GM23248 (cell line): Measurements from ENCODE around the gene DPPA5. TPM values are rescaled to one million over a fixed set of nuclear protein-coding genes. Genes with fewer than 3 reads are reported as not detected.
"Not testable (repeated sequence)": the region's sequence is repeated elsewhere in the genome, so short reads cannot be mapped to it uniquely, and the experiment has no call there.

Experiments
- DNase-seq: peaks from one replicate; pipeline ENCODE4 v3.0.0-alpha.2; 2015
- H2AFZ ChIP-seq: fragments of 200-600 bp; sonication (generic); 2 replicates; pipeline ENCODE4 v1.6.1; 2016; ENCODE audit warnings: antibody characterized with exemption
- H3F3A ChIP-seq: fragments of 200-600 bp; sonication (generic); 2 replicates; pipeline ENCODE4 v1.6.1; 2016; ENCODE audit warnings: mild to moderate bottlenecking, antibody characterized with exemption, mixed run types; ENCODE audit not compliant: insufficient read depth
- H3K27ac ChIP-seq: fragments of 200-600 bp; sonication (generic); 2 replicates; pipeline ENCODE4 v1.5.1; 2016; ENCODE audit warnings: mild to moderate bottlenecking
- H3K27me3 ChIP-seq: fragments of 200-600 bp; sonication (generic); replicated peaks from 2 replicates; pipeline ENCODE4 v1.6.1; 2016; ENCODE audit warnings: mild to moderate bottlenecking; ENCODE audit not compliant: insufficient read depth
- H3K36me3 ChIP-seq: fragments of 200-600 bp; sonication (generic); 2 replicates; pipeline ENCODE4 v1.6.1; 2016; ENCODE audit warnings: low read depth, mild to moderate bottlenecking
- H3K4me1 ChIP-seq: fragments of 200-600 bp; sonication (generic); 2 replicates; pipeline ENCODE4 v1.6.1; 2016; ENCODE audit warnings: mild to moderate bottlenecking; ENCODE audit not compliant: insufficient read depth
- H3K4me2 ChIP-seq: fragments of 200-600 bp; sonication (generic); one replicate; pipeline ENCODE4 v1.6.1; 2016; ENCODE audit warnings: mild to moderate bottlenecking; ENCODE audit not compliant: unreplicated experiment
- H3K4me3 ChIP-seq: fragments of 200-600 bp; sonication (generic); 2 replicates; pipeline ENCODE4 v1.5.1; 2016; ENCODE audit warnings: mild to moderate bottlenecking
- H3K79me2 ChIP-seq: fragments of 200-600 bp; sonication (generic); 2 replicates; pipeline ENCODE4 v1.6.1; 2016; ENCODE audit warnings: mild to moderate bottlenecking; ENCODE audit not compliant: insufficient read depth
- H3K9ac ChIP-seq: fragments of 200-600 bp; sonication (generic); 2 replicates; pipeline ENCODE4 v1.6.1; 2016; ENCODE audit warnings: mild to moderate bottlenecking
- H3K9me2 ChIP-seq: fragments of 200-600 bp; sonication (generic); 2 replicates; pipeline ENCODE4 v1.6.1; 2016; ENCODE audit warnings: mixed run types, mild to moderate bottlenecking, moderate library complexity; ENCODE audit not compliant: insufficient read depth
- H3K9me3 ChIP-seq: fragments of 200-600 bp; sonication (generic); one replicate; pipeline ENCODE4 v1.6.1; 2017; ENCODE audit warnings: low read depth
- H4K20me1 ChIP-seq: fragments of 200-600 bp; sonication (generic); 2 replicates; pipeline ENCODE4 v1.6.0; 2016; ENCODE audit not compliant: insufficient read depth
- EZH2 ChIP-seq: fragments of 200-600 bp; sonication (generic); IDR thresholded peaks from 2 replicates; pipeline ENCODE4 v1.6.1; 2018; ENCODE audit warnings: antibody characterized with exemption, mild to moderate bottlenecking; ENCODE audit not compliant: insufficient read depth, poor library complexity, severe bottlenecking
- EZH2phosphoT487 ChIP-seq: fragments of 200-600 bp; sonication (generic); IDR thresholded peaks from 2 replicates; pipeline ENCODE4 v1.6.1; 2018; ENCODE audit warnings: antibody characterized with exemption, moderate library complexity, mild to moderate bottlenecking, low read depth; ENCODE audit not compliant: insufficient read depth
- WGBS, 2 experiments: methylation state at CpG; one replicate each; pipeline ENCODE4 v1.1.6; 2015 to 2017; ENCODE audit warnings: low lambda C conversion rate in 2 of 2, low coverage in 1 of 2; ENCODE audit errors: missing lambda C conversion rate in 2 of 2; 5-methylcytosine and 5-hydroxymethylcytosine counted together
- in situ Hi-C: fragments of 300-500 bp; cut with MboI; formaldehyde crosslinking; loops from 2 replicates; pipeline ENCODE4 v1.15.0; 2020
- polyA plus RNA-seq: library from polyadenylated mRNA; unstranded; fragments of >200 nt; fragmentation: Nextera tagmentation; extraction: Ambion mirVana; gene quantifications from 2 replicates; pipeline ENCODE4 v1.2.1, GENCODE V29; 2016
- total RNA-seq: library from RNA; depleted of rRNA; stranded (reverse); fragments of >200 nt; shearing (Covaris generic); gene quantifications from 2 replicates; pipeline ENCODE4 v1.2.3, GENCODE V29; 2014

Gene DPPA5
- total and polyA plus RNA-seq, 2 experiments from 2014 or later, result not detected

GRCh38 chr6:73314577-73315492, 39.2 kb downstream of the DPPA5 start:
- no peaks in the 10 kb centered on the region for H3K9me3 ChIP-seq
- peak overlapping the region; percentile 48 for H3K4me2 ChIP-seq

GRCh38 chr6:73310503-73310845, 43.6 kb downstream of the DPPA5 start:
- Histone ChIP-seq H2AFZ (peak overlapping the region; percentile 88), H3K4me3 (peak overlapping the region; percentile 80), H3K27me3 (peaks cover 11% of the 10 kb centered on the region), H3K4me2 (peak overlapping the region; percentile 96), H3K9ac (peak overlapping the region; percentile 72)
- H3K4me1 ChIP-seq, H3K79me2 ChIP-seq, H4K20me1 ChIP-seq, H3F3A ChIP-seq, H3K27ac ChIP-seq, H3K9me2 ChIP-seq, H3K36me3 ChIP-seq, in situ Hi-C loops, H3K9me3 ChIP-seq, DNase-seq: not testable (repeated sequence)
- 0 to 5% methylated on average over 4 of the region's 4 CpGs for WGBS, 2 experiments

More at GRCh38 chr6:73314577-73315492, 39.2 kb downstream of the DPPA5 start:
- Histone ChIP-seq H3K4me3 (peak overlapping the region; percentile 40), H4K20me1 (no peaks in the 10 kb centered on the region), H3K79me2 (no peaks in the 10 kb centered on the region), H3K36me3 (no peaks in the 10 kb centered on the region), H3K4me1 (no peaks in the 10 kb centered on the region), H3K9ac (no peak overlapping the region), H2AFZ (peak overlapping the region; percentile 56), H3K27me3 (peaks cover 22% of the 10 kb centered on the region), H3F3A (no peaks in the 10 kb centered on the region), H3K27ac (no peak overlapping the region), H3K9me2 (no peaks in the 10 kb centered on the region)
- TF ChIP-seq EZH2phosphoT487 (no peak), EZH2 (no peak)
- WGBS, 2 experiments, result 20 to 25% methylated on average over 49 to 57 of the region's 61 CpGs
- peak; percentile 20 for DNase-seq
- in situ Hi-C loops, result no loop called here

- DNase-seq, result peak; percentile 75
- H4K20me1 ChIP-seq, result no peaks in the 10 kb centered on the region
- in situ Hi-C loops, result no loop called here
Measured at GRCh38 chr6:73309785-73310502, 44.1 kb downstream of the DPPA5 start.

GRCh38 chr6:73309535-73309784, 44.6 kb downstream of the DPPA5 start:
- no peak overlapping the region for H3K27ac ChIP-seq
- H4K20me1 ChIP-seq, result no peaks in the 10 kb centered on the region
- peak overlapping the region; percentile 72 for H3K9ac ChIP-seq
- no peaks in the 10 kb centered on the region for H3K9me3 ChIP-seq
- H2AFZ ChIP-seq, result peak overlapping the region; percentile 88
- peak overlapping the region; percentile 80 for H3K4me3 ChIP-seq
- no peak for TF ChIP-seq EZH2phosphoT487
- no peak for TF ChIP-seq EZH2
- DNase-seq, result no peak
- H3K79me2 ChIP-seq, result no peaks in the 10 kb centered on the region
- H3F3A ChIP-seq, result no peaks in the 10 kb centered on the region
- no peaks in the 10 kb centered on the region for H3K4me1 ChIP-seq
- H3K4me2 ChIP-seq, result peak overlapping the region; percentile 96
- in situ Hi-C loops, result no loop called here
- 26 to 35% methylated on average over 13 of the region's 13 CpGs for WGBS, 2 experiments
- H3K36me3 ChIP-seq, result no peaks in the 10 kb centered on the region
- peaks cover under 1% of the 10 kb centered on the region; the same call in 1 of the 2 replicates for H3K27me3 ChIP-seq
- H3K9me2 ChIP-seq, result no peaks in the 10 kb centered on the region

More at GRCh38 chr6:73309785-73310502, 44.1 kb downstream of the DPPA5 start:
- Histone ChIP-seq H3K27me3 (peaks cover 5% of the 10 kb centered on the region), H3K4me1 (no peaks in the 10 kb centered on the region), H3K9me2 (no peaks in the 10 kb centered on the region), H3K27ac (no peak overlapping the region), H3K4me3 (peak overlapping the region; percentile 80), H3K9ac (peak overlapping the region; percentile 72), H3F3A (no peaks in the 10 kb centered on the region), H3K79me2 (no peaks in the 10 kb centered on the region), H3K4me2 (peak overlapping the region; percentile 96), H3K36me3 (no peaks in the 10 kb centered on the region), H2AFZ (peak overlapping the region; percentile 88), H3K9me3 (no peaks in the 10 kb centered on the region)
- TF ChIP-seq EZH2phosphoT487 (no peak), EZH2 (no peak)
- 2 to 3% methylated on average over 59 of the region's 59 CpGs for WGBS, 2 experiments
